ENCODE results near the gene SEMA4D.

Gene SEMA4D

DNA sequence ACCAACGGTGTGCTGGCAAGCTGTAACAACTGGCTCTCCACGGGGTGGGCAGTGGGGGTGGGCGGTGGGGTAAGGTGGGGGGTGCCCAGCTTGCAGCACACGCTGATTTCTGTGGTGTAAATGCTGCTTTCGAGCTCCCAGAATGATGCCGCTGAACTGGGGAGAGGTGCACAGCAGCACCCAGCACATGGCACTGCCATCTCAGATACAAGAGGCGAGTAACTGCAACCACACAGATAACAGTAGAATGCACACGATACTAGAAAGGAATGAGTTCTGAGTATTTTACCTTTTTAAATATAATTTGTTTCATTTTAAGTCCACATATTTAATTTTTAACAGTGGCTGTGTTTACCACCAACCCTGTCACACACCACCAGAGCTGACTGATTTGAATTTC lies 87.9 kb downstream of the SEMA4D start:
- DNase-seq: no peak
- no peak overlapping the region for H3K27ac Mint-ChIP-seq
- H3K4me3 Mint-ChIP-seq: no peak overlapping the region
- peaks cover 35% of the 10 kb centered on the region for H3K36me3 Mint-ChIP-seq (ENCODE audit: low read depth)
- TF ChIP-seq, protein P1, sequence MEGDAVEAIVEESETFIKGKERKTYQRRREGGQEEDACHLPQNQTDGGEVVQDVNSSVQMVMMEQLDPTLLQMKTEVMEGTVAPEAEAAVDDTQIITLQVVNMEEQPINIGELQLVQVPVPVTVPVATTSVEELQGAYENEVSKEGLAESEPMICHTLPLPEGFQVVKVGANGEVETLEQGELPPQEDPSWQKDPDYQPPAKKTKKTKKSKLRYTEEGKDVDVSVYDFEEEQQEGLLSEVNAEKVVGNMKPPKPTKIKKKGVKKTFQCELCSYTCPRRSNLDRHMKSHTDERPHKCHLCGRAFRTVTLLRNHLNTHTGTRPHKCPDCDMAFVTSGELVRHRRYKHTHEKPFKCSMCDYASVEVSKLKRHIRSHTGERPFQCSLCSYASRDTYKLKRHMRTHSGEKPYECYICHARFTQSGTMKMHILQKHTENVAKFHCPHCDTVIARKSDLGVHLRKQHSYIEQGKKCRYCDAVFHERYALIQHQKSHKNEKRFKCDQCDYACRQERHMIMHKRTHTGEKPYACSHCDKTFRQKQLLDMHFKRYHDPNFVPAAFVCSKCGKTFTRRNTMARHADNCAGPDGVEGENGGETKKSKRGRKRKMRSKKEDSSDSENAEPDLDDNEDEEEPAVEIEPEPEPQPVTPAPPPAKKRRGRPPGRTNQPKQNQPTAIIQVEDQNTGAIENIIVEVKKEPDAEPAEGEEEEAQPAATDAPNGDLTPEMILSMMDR (IDR thresholded peaks at IDR 0.05): no peak
- peaks cover 3% of the 10 kb centered on the region for H3K27me3 Mint-ChIP-seq (ENCODE audit: low read depth, poor library complexity)
- peaks cover 22% of the 10 kb centered on the region for H3K9me3 Mint-ChIP-seq
- H3K4me1 Mint-ChIP-seq: peaks cover 73% of the 10 kb centered on the region

DNA sequence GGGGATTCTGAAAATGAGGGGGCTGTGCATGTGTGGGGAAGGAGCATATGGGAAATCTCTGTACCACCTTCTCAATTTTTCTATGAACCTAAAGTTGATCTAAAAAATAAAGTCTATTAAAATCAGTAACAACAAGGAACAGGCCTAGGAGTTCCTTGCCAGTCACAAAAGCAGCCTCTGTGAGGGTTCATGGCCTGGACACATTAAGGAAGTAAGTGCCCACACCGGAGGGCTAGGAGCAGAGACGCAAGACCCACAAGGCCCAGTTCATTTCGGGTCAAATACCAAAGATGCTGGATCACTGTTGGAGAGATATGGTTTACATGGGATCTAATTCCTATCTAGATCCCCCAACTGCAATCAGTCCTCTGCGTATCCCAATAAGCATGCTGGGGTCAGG lies 88.4 kb downstream of the SEMA4D start:
- no peak overlapping the region for H3K27ac Mint-ChIP-seq
- H3K4me3 Mint-ChIP-seq: no peak overlapping the region
- TF ChIP-seq, protein P1 (IDR thresholded peaks at IDR 0.05): no peak
- H3K4me1 Mint-ChIP-seq: peaks cover 67% of the 10 kb centered on the region
- peaks cover 22% of the 10 kb centered on the region for H3K9me3 Mint-ChIP-seq
- peaks cover 3% of the 10 kb centered on the region for H3K27me3 Mint-ChIP-seq (ENCODE audit: low read depth, poor library complexity)
- no peak for DNase-seq
- H3K36me3 Mint-ChIP-seq (ENCODE audit: low read depth): peaks cover 35% of the 10 kb centered on the region

GRCh38 chr9:89408628-89409101 lies 89.2 kb downstream of the SEMA4D start:
- H3K36me3 Mint-ChIP-seq (ENCODE audit: low read depth): peaks cover 35% of the 10 kb centered on the region
- TF ChIP-seq, protein P1 (IDR thresholded peaks at IDR 0.05): no peak
- no peak overlapping the region for H3K4me3 Mint-ChIP-seq
- no peak overlapping the region for H3K27ac Mint-ChIP-seq
- H3K4me1 Mint-ChIP-seq: peaks cover 59% of the 10 kb centered on the region
- H3K9me3 Mint-ChIP-seq: peaks cover 22% of the 10 kb centered on the region
- no peak for DNase-seq
- peaks cover 3% of the 10 kb centered on the region for H3K27me3 Mint-ChIP-seq (ENCODE audit: low read depth, poor library complexity)

DNA sequence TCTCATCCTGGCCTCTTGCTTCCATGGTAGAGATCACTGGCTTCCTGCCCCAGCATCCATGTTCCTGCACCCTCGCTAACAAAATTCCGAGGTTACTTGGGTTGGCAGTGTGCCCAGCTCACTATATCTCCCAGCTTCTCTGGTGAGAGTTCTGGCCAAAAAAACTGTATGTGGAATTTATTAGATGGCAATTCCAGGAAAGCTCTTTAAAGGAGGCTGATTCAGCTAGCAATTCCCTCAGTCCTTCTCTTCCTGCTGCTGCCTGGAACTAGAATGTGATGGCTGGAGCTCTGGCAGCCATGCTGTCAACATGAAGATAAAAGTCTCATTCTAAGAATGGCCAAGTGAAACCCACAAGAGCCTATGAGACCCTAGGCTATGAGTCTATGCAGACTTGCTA lies 90.8 kb downstream of the SEMA4D start:
- H3K36me3 Mint-ChIP-seq (ENCODE audit: low read depth): peaks cover 37% of the 10 kb centered on the region
- H3K27me3 Mint-ChIP-seq (ENCODE audit: low read depth, poor library complexity): peaks cover 3% of the 10 kb centered on the region
- peaks cover 22% of the 10 kb centered on the region for H3K9me3 Mint-ChIP-seq
- no peak overlapping the region for H3K27ac Mint-ChIP-seq
- TF ChIP-seq, protein P1 (IDR thresholded peaks at IDR 0.05): no peak
- H3K4me3 Mint-ChIP-seq: no peak overlapping the region
- DNase-seq: no peak
- H3K4me1 Mint-ChIP-seq: peaks cover 43% of the 10 kb centered on the region

GRCh38 chr9:89405826-89406225 lies 92.1 kb downstream of the SEMA4D start:
- Mint-ChIP-seq H3K9me3 (peaks cover 13% of the 10 kb centered on the region), H3K4me1 (peaks cover 35% of the 10 kb centered on the region), H3K27ac (peak overlapping the region; percentile 88), H3K27me3 (ENCODE audit: low read depth, poor library complexity) (peaks cover 3% of the 10 kb centered on the region), H3K4me3 (no peak overlapping the region), H3K36me3 (ENCODE audit: low read depth) (peaks cover 35% of the 10 kb centered on the region)
- TF ChIP-seq, protein P1 (IDR thresholded peaks at IDR 0.05): no peak
- no peak for DNase-seq

DNA sequence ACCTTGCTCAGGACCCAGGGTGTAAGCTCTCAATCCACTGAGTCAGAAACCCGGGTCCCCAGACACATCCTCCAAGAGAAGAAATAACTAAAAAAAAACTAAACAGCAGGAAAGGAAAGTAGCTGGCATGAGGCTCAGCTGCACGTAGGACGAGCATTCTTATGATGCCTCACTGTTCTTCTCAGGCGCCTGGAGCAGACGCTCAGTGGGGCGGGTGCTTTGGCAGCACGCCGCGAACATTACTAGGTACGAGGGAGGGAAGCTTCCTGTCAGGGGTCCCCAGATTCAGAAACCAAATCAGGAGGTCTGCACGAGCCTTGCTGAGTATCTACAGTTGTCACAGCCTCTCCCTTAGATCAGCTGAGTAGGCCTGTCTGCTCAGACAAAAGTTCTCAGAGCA lies 93.8 kb downstream of the SEMA4D start:
- TF ChIP-seq, protein P1 (IDR thresholded peaks at IDR 0.05): no peak
- H3K9me3 Mint-ChIP-seq: peaks cover 5% of the 10 kb centered on the region
- H3K27ac Mint-ChIP-seq: no peak overlapping the region
- H3K4me3 Mint-ChIP-seq: no peak overlapping the region
- peaks cover 19% of the 10 kb centered on the region for H3K36me3 Mint-ChIP-seq (ENCODE audit: low read depth)
- H3K27me3 Mint-ChIP-seq (ENCODE audit: low read depth, poor library complexity): no peaks in the 10 kb centered on the region
- H3K4me1 Mint-ChIP-seq: peaks cover 36% of the 10 kb centered on the region
- DNase-seq: no peak

All from nephron progenitor cell (in vitro differentiated cells).